Naive thymus-derived CD8-positive, alpha-beta T cell (primary cell): ENCODE results near the gene FBLN2. TPM values are rescaled to one million over a fixed set of nuclear protein-coding genes. Genes with fewer than 3 reads are reported as not detected.
A peak's percentile ranks its signal among the peaks of the same experiment; 100 is the strongest.

ENCODE experiments used
- ATAC-seq, 2 donors: fragments of 150-1000 bp; cut with Tn5 transposase in 1 of 2; sonication (Bioruptor Pico), chemical (Tn5 transposase) in 1 of 2; 1 replicate in 1 of 2; 2 replicates in 1 of 2; pipeline ENCODE4 v1.10.0; 2021; ENCODE audit warnings: mild to moderate bottlenecking in 2 of 2, moderate library complexity in 2 of 2
- POLR2A ChIA-PET: fragments of 350-600 bp; sonication (Branson Sonifier 250); formaldehyde crosslinking; loops from one replicate; lab custom pipeline; 2021; ENCODE audit warnings: antibody characterized with exemption; lab: Charles Lee
- DNase-seq, 10 donors: peaks; one replicate each; pipeline versions ENCODE4 v3.0.0 to v3.0.0-alpha.2; 2020 to 2022
- H3K27ac Mint-ChIP-seq, 10 donors: one replicate each; pipeline ENCODE4 v1.8.0; 2020 to 2022; ENCODE audit warnings: mild to moderate bottlenecking in 10 of 10, mixed read lengths in 10 of 10, moderate library complexity in 4 of 10, inconsistent platforms in 1 of 10
- H3K27me3 Mint-ChIP-seq, 5 donors: one replicate each; pipeline ENCODE4 v1.8.0; 2021 to 2022; ENCODE audit warnings: mixed read lengths in 5 of 5
- H3K36me3 Mint-ChIP-seq, 3 donors: one replicate each; pipeline ENCODE4 v1.8.0; 2020 to 2022; ENCODE audit warnings: mixed read lengths in 3 of 3, mild to moderate bottlenecking in 2 of 3, inconsistent platforms in 1 of 3
- H3K4me1 Mint-ChIP-seq, 4 donors: one replicate each; pipeline ENCODE4 v1.8.0; 2021 to 2022; ENCODE audit warnings: mixed read lengths in 4 of 4
- H3K4me3 Mint-ChIP-seq, 10 donors: one replicate each; pipeline ENCODE4 v1.8.0; 2020 to 2022; ENCODE audit warnings: mild to moderate bottlenecking in 10 of 10, mixed read lengths in 10 of 10, moderate library complexity in 6 of 10, inconsistent platforms in 1 of 10
- H3K9me3 Mint-ChIP-seq, 9 donors: one replicate each; pipeline ENCODE4 v1.8.0; 2020 to 2022; ENCODE audit warnings: mixed read lengths in 9 of 9, mild to moderate bottlenecking in 3 of 9, inconsistent platforms in 1 of 9, moderate library complexity in 1 of 9
- polyA plus RNA-seq, 3 donors: library from polyadenylated mRNA; unstranded; fragments of 300-500 nt; fragmentation: Illumina TruSeq; gene quantifications; one replicate each; pipeline ENCODE4 v1.2.3, GENCODE V29; 2021
- total RNA-seq, 8 experiments: library from RNA in 2 of 8; stranded (reverse) in 2 of 8; gene quantifications; one replicate each; pipeline ENCODE4 v1.2.3 and lab custom pipeline; 2021 to 2026

FBLN2 gene
- total and polyA plus RNA-seq, 5 experiments from 2014 or later = 6.3 to 33.7 (median 15.8) TPM

- Mint-ChIP-seq H3K27ac (peak overlapping the region in 2 of 10 donors; percentile 37 to 49), H3K36me3 (no peaks in the 10 kb centered on the region), H3K9me3 (no peaks in the 10 kb centered on the region), H3K4me1 (peaks cover 0 to 11% (median 5%) of the 10 kb centered on the region in 4 donors), H3K4me3 (no peak overlapping the region), H3K27me3 (no peaks in the 10 kb centered on the region)
- ATAC-seq (no peak), DNase-seq (no peak)
- POLR2A ChIA-PET = no interaction called here
Observed at GRCh38 chr3:13575459-13576061, 26.6 kb downstream of the FBLN2 start.

- no peak for ATAC-seq
- Mint-ChIP-seq H3K4me3 (no peak overlapping the region), H3K27ac (peak overlapping the region in 3 of 10 donors; percentile 9 to 43 (median 41)), H3K27me3 (no peaks in the 10 kb centered on the region), H3K36me3 (no peaks in the 10 kb centered on the region), H3K4me1 (peaks cover 0 to 28% (median 11%) of the 10 kb centered on the region in 4 donors), H3K9me3 (no peaks in the 10 kb centered on the region)
- POLR2A ChIA-PET = no interaction called here
- DNase-seq = no peak
Observed at GRCh38 chr3:13577181-13578121, 28.5 kb downstream of the FBLN2 start.

GRCh38 chr3:13578251-13578650 lies 29.3 kb downstream of the FBLN2 start:
- POLR2A ChIA-PET = no interaction called here
- no peak overlapping the region for H3K27ac Mint-ChIP-seq
- H3K4me1 Mint-ChIP-seq = peaks cover 1 to 31% (median 11%) of the 10 kb centered on the region in 4 donors
- no peak overlapping the region for H3K4me3 Mint-ChIP-seq
- H3K9me3 Mint-ChIP-seq = no peaks in the 10 kb centered on the region
- H3K36me3 Mint-ChIP-seq = no peaks in the 10 kb centered on the region
- ATAC-seq (no peak), DNase-seq (no peak)
- no peaks in the 10 kb centered on the region for H3K27me3 Mint-ChIP-seq

- no peaks in the 10 kb centered on the region for H3K9me3 Mint-ChIP-seq
- ATAC-seq (no peak), DNase-seq (no peak)
- no peaks in the 10 kb centered on the region for H3K36me3 Mint-ChIP-seq
- H3K27me3 Mint-ChIP-seq = no peaks in the 10 kb centered on the region
- no peak overlapping the region for H3K4me3 Mint-ChIP-seq
- POLR2A ChIA-PET = no interaction called here
- H3K27ac Mint-ChIP-seq = peak overlapping the region in 1 of 10 donors; percentile 21
- H3K4me1 Mint-ChIP-seq = peaks cover 1 to 31% (median 11%) of the 10 kb centered on the region in 4 donors
Observed at GRCh38 chr3:13579063-13579462, 30.1 kb downstream of the FBLN2 start.

- H3K27me3 Mint-ChIP-seq = no peaks in the 10 kb centered on the region
Observed at GRCh38 chr3:13580256-13581023, 31.5 kb downstream of the FBLN2 start.

GRCh38 chr3:13581485-13582365 lies 32.8 kb downstream of the FBLN2 start:
- peak overlapping the region in 3 of 10 donors; percentile 35 to 62 (median 44) for H3K27ac Mint-ChIP-seq
- no peaks in the 10 kb centered on the region for H3K9me3 Mint-ChIP-seq
- H3K4me1 Mint-ChIP-seq = peaks cover 1 to 26% (median 14%) of the 10 kb centered on the region in 4 donors
- H3K4me3 Mint-ChIP-seq = peak overlapping the region in 2 of 10 donors; percentile 4 to 20
- ATAC-seq (peak; percentile 44 to 71), DNase-seq (peak in 2 of 10 donors; percentile 10 to 17)
- H3K27me3 Mint-ChIP-seq = no peaks in the 10 kb centered on the region
- no peaks in the 10 kb centered on the region for H3K36me3 Mint-ChIP-seq
- POLR2A ChIA-PET = interaction anchor here (0.6 kb wide), 1 partner anchor 27 kb away, joined by 3 read pairs; no protein-coding TSS in a partner anchor

More at GRCh38 chr3:13580256-13581023, 31.5 kb downstream of the FBLN2 start:
- Mint-ChIP-seq H3K4me3 (no peak overlapping the region), H3K27ac (peak overlapping the region in 4 of 10 donors; percentile 1 to 51 (median 42)), H3K4me1 (peaks cover 1 to 26% (median 14%) of the 10 kb centered on the region in 4 donors), H3K9me3 (no peaks in the 10 kb centered on the region), H3K36me3 (no peaks in the 10 kb centered on the region)
- DNase-seq (no peak), ATAC-seq (no peak)
- POLR2A ChIA-PET = no interaction called here

GRCh38 chr3:13582366-13583250 lies 33.7 kb downstream of the FBLN2 start:
- H3K36me3 Mint-ChIP-seq = no peaks in the 10 kb centered on the region
- DNase-seq = no peak
- peak overlapping the region in 1 of 10 donors; percentile 29 for H3K4me3 Mint-ChIP-seq
- peak overlapping the region in 2 of 10 donors; percentile 34 to 40 for H3K27ac Mint-ChIP-seq
- no peaks in the 10 kb centered on the region for H3K9me3 Mint-ChIP-seq
- H3K27me3 Mint-ChIP-seq = no peaks in the 10 kb centered on the region
- POLR2A ChIA-PET = no interaction called here
- no peak for ATAC-seq
- peaks cover 1 to 26% (median 14%) of the 10 kb centered on the region in 4 donors for H3K4me1 Mint-ChIP-seq

- no peak for DNase-seq
- peaks cover 1 to 26% (median 14%) of the 10 kb centered on the region in 4 donors for H3K4me1 Mint-ChIP-seq
- peak overlapping the region in 1 of 10 donors; percentile 34 for H3K27ac Mint-ChIP-seq
- H3K9me3 Mint-ChIP-seq = no peaks in the 10 kb centered on the region
- H3K36me3 Mint-ChIP-seq = no peaks in the 10 kb centered on the region
- no peaks in the 10 kb centered on the region for H3K27me3 Mint-ChIP-seq
- no peak overlapping the region for H3K4me3 Mint-ChIP-seq
- POLR2A ChIA-PET = no interaction called here
- ATAC-seq = no peak
Observed at GRCh38 chr3:13583251-13584180, 34.6 kb downstream of the FBLN2 start.

- Mint-ChIP-seq H3K4me3 (no peak overlapping the region), H3K27me3 (no peaks in the 10 kb centered on the region), H3K36me3 (no peaks in the 10 kb centered on the region), H3K9me3 (no peaks in the 10 kb centered on the region), H3K27ac (peak overlapping the region in 2 of 10 donors; percentile 15 to 53), H3K4me1 (peaks cover 1 to 26% (median 14%) of the 10 kb centered on the region in 4 donors)
- DNase-seq (no peak), ATAC-seq (no peak)
- POLR2A ChIA-PET = no interaction called here
Observed at GRCh38 chr3:13584427-13584891, 35.5 kb downstream of the FBLN2 start.

GRCh38 chr3:13584901-13585300 lies 36.0 kb downstream of the FBLN2 start:
- peaks cover 1 to 26% (median 13%) of the 10 kb centered on the region in 4 donors for H3K4me1 Mint-ChIP-seq
- H3K27me3 Mint-ChIP-seq = no peaks in the 10 kb centered on the region
- no peak overlapping the region for H3K4me3 Mint-ChIP-seq
- POLR2A ChIA-PET = no interaction called here
- peak overlapping the region in 2 of 10 donors; percentile 53 to 70 for H3K27ac Mint-ChIP-seq
- DNase-seq (no peak), ATAC-seq (no peak)
- no peaks in the 10 kb centered on the region for H3K36me3 Mint-ChIP-seq
- H3K9me3 Mint-ChIP-seq = no peaks in the 10 kb centered on the region
